Pancreas (tissue), 10 donors: ENCODE measurements around the gene SYCE1. TPM values are rescaled to one million over a fixed set of nuclear protein-coding genes. Genes with fewer than 3 reads are reported as not detected.
A peak's percentile ranks its signal among the peaks of the same experiment; 100 is the strongest.

Source experiments
- ATAC-seq, 4 donors: fragments of 200-7000 bp; cut with Tn5 transposase; one replicate each; pipeline versions ENCODE4 v1.8.0 to v1.9.1; 2020; ENCODE audit warnings: mild to moderate bottlenecking in 4 of 4, moderate library complexity in 4 of 4
- DNase-seq, 6 donors: peaks; one replicate each; pipeline ENCODE4 v3.0.0-alpha.2; 2020
- FAIRE-seq: peaks from 2 replicates; lab custom pipeline; 2012; peaks lifted over from hg19 to GRCh38; lab: Jason Lieb, UNC
- H3K27ac ChIP-seq, 4 donors: fragments of 200-600 bp; sonication (generic); 1 replicate in 3 of 4; 2 replicates in 1 of 4; pipeline versions ENCODE4 v1.5.0 to v1.8.0; 2020
- H3K27me3 ChIP-seq, 4 donors: fragments of 200-600 bp; one replicate each; pipeline ENCODE4 v1.8.0; 2021
- H3K36me3 ChIP-seq, 3 donors: fragments of 200-600 bp; sonication (generic) in 1 of 3; one replicate each; pipeline versions ENCODE4 v1.5.0 to v1.8.0; 2020 to 2021
- H3K4me1 ChIP-seq, 3 donors: fragments of 200-600 bp; one replicate each; pipeline ENCODE4 v1.8.0; 2021
- H3K4me3 ChIP-seq, 4 donors: fragments of 200-600 bp; sonication (generic) in 2 of 4; one replicate each; pipeline versions ENCODE4 v1.5.0 to v1.8.0; 2020 to 2021
- H3K9me3 ChIP-seq, 4 donors: fragments of 200-600 bp; one replicate each; pipeline ENCODE4 v1.8.0; 2021
- CTCF ChIP-seq, 4 donors: fragments of 200-600 bp; sonication (generic) in 3 of 4; IDR thresholded peaks; one replicate each; pipeline versions ENCODE4 v1.5.0 to v1.8.0; 2021; ENCODE audit warnings: antibody characterized with exemption in 4 of 4
- WGBS, 2 donors: extraction: QIAGEN DNeasy Blood & Tissue Kit; methylation state at CpG; one replicate each; pipeline ENCODE4 v1.1.7; 2013; 5-methylcytosine and 5-hydroxymethylcytosine counted together
- intact Hi-C, 3 donors: fragments of 100-400 bp; cut with DNase I; formaldehyde crosslinking; loops; one replicate each; pipeline versions ENCODE4 v1.11.1 to v1.14.2; 2022
- polyA plus RNA-seq, 2 donors: library from polyadenylated mRNA; stranded (reverse); fragments of 200-250 nt; gene quantifications; one replicate each; pipeline ENCODE4 v1.2.3, GENCODE V29; 2013
- total RNA-seq, 6 donors: library from RNA; stranded (reverse); fragmentation: NEBNext Ultra II Directional in 4 of 6; extraction: Animal tissue kit (Norgen Biotek cat#: 25700) in 4 of 6; gene quantifications; one replicate each; pipeline versions ENCODE4 v1.2.1 to v1.2.4, GENCODE V29; 2021 to 2023
- donor health status: healthy with polysubstance abuse.
- donor health status: DM: no; HTN: no; CAD: no; lungs with moderate emphysema.
- donor health status: DM: no; HTN: no; CAD: no.
- donor health status: control.
- donor health status: control.
- donor health status: Bipolar disorder and iron deficiency.
- donor health status: DM: yes; HTN: yes; CAD: no.
- donor health status: DM: no; HTN: no; CAD: no.
- donor health status: DM: no; HTN: no; CAD: no.
- donor health status: DM: yes; HTN: yes; CAD: no.

SYCE1 gene
- total and polyA plus RNA-seq, 8 donors: 0.69 to 8.3 (median 1.1) TPM

GRCh38 chr10:133528845-133529575, 36.4 kb downstream of the SYCE1 start:
- Histone ChIP-seq H3K9me3 (no peaks in the 10 kb centered on the region), H3K27me3 (no peaks in the 10 kb centered on the region), H3K4me1 (peaks cover 0 to 6% (median 0%) of the 10 kb centered on the region in 3 donors), H3K36me3 (no peaks in the 10 kb centered on the region), H3K27ac (no peak overlapping the region), H3K4me3 (peak overlapping the region; percentile 27 to 57 (median 34))
- 1 to 11% methylated on average over 36 to 37 of the region's 37 CpGs for WGBS, 2 donors
- ATAC-seq (peak; percentile 49 to 90 (median 81)), DNase-seq (peak; percentile 22 to 77 (median 46)), FAIRE-seq (no peak)
- no peak for TF ChIP-seq CTCF (IDR thresholded peaks at IDR 0.05)
- intact Hi-C loops: no loop called here

DNA sequence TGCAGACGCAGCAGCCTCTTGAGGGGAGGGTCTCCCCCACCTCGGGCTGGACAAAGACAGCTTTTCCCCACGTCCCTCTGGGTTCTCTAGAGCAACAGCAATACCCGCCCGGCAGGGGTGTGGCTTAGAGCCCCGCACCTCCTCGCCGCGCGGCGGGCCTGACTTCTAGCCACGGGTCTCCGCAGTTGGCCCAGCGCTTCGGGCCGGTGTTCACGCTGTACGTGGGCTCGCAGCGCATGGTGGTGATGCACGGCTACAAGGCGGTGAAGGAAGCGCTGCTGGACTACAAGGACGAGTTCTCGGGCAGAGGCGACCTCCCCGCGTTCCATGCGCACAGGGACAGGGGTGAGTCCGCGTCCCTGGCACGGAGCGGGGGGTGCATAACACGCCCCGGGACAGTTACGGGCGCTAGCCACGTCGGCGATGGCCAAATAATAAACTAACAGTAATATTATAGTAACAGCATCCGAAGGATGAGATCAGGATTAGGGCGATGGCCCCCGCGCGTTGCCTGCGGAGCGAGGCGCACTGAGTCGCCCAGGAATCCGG, 37.0 kb downstream of the SYCE1 start:
- Histone ChIP-seq H3K27ac (peak overlapping the region in 2 of 4 donors; percentile 21 to 46), H3K4me1 (peaks cover 0 to 6% (median 0%) of the 10 kb centered on the region in 3 donors), H3K4me3 (peak overlapping the region; percentile 27 to 57 (median 34)), H3K27me3 (no peaks in the 10 kb centered on the region), H3K36me3 (no peaks in the 10 kb centered on the region), H3K9me3 (no peaks in the 10 kb centered on the region)
- ATAC-seq (peak; percentile 47 to 69 (median 68)), FAIRE-seq (no peak), DNase-seq (peak in 2 of 6 donors; percentile 23 to 76)
- TF ChIP-seq CTCF (IDR thresholded peaks at IDR 0.05): no peak
- 2 to 16% methylated on average over 50 of the region's 50 CpGs for WGBS, 2 donors
- intact Hi-C loops: no loop called here

DNA sequence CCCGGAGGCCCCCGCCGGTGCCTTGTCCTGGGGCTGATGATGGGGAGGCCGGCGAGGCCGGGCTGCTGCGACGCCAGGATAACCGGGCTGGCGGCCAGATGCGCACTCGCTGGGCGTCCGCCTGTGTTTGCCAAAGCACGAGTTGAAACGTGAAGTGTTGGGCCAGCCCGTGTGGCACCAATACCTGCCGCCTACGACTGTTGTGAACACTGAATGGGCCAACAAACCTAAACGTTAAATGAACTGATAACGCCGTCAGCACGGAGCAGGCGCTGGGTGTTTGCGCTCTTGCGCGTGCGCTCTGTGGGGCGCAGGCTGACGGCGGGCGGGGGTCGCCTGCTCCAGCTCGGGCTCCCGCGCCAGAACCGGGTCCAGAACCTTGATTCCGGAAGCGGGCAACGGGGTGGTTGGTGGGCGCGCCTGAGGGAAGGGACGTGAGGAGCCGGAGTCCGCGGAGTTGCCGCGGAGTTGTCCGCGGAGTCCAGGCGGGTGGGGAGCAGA, 37.6 kb downstream of the SYCE1 start:
- no peaks in the 10 kb centered on the region for H3K9me3 ChIP-seq
- TF ChIP-seq CTCF (IDR thresholded peaks at IDR 0.05): no peak
- H3K4me3 ChIP-seq: peak overlapping the region; percentile 27 to 57 (median 34)
- WGBS, 2 donors: 3 to 6% methylated on average over 51 of the region's 51 CpGs
- FAIRE-seq (no peak), DNase-seq (peak; percentile 32 to 87 (median 52)), ATAC-seq (peak; percentile 62 to 83 (median 66))
- H3K27me3 ChIP-seq: no peaks in the 10 kb centered on the region
- no peaks in the 10 kb centered on the region for H3K36me3 ChIP-seq
- H3K27ac ChIP-seq: peak overlapping the region in 2 of 4 donors; percentile 21 to 46
- intact Hi-C loops: no loop called here
- peaks cover 0 to 6% (median 0%) of the 10 kb centered on the region in 3 donors for H3K4me1 ChIP-seq

DNA sequence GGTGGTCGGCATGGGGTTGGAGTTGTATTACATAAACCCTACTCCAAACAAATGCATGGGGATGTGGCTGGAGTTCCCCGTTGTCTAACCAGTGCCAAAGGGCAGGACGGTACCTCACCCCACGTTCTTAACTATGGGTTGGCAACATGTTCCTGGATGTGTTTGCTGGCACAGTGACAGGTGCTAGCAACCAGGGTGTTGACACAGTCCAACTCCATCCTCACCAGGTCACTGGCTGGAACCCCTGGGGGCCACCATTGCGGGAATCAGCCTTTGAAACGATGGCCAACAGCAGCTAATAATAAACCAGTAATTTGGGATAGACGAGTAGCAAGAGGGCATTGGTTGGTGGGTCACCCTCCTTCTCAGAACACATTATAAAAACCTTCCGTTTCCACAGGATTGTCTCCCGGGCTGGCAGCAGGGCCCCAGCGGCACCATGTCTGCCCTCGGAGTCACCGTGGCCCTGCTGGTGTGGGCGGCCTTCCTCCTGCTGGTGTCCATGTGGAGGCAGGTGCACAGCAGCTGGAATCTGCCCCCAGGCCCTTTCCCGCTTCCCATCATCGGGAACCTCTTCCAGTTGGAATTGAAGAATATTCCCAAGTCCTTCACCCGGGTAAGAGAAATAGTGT, 38.3 kb downstream of the SYCE1 start, which contains the start of gene CYP2E1:
CYP2E1 (plus strand) TSS at position 407 of the 632 bp plus-strand sequence; CDS start at position 440, 33 bp downstream.
- H3K27me3 ChIP-seq: no peaks in the 10 kb centered on the region
- WGBS, 2 donors: 68 to 72% methylated on average over 16 of the region's 16 CpGs
- peak within 1 kb of the TSS in 2 of 4 donors; percentile 21 to 46 for H3K27ac ChIP-seq
- ATAC-seq (no peak), FAIRE-seq (no peak), DNase-seq (no peak)
- peak within 1 kb of the TSS; percentile 27 to 57 (median 34) for H3K4me3 ChIP-seq
- intact Hi-C loops: no loop called here
- no peaks in the 10 kb centered on the region for H3K36me3 ChIP-seq
- H3K4me1 ChIP-seq: peaks cover 0 to 6% (median 0%) of the 10 kb centered on the region in 3 donors
- TF ChIP-seq CTCF (IDR thresholded peaks at IDR 0.05): no peak
- H3K9me3 ChIP-seq: no peaks in the 10 kb centered on the region
